GM21515 (cell line): ENCODE data around the gene TBATA.

Experiments
- ATAC-seq: cut with Tn5 transposase; IDR thresholded peaks from one replicate; pipeline ENCODE4 v1.9.1; 2021; ENCODE audit not compliant: unreplicated experiment

Gene TBATA

DNA sequence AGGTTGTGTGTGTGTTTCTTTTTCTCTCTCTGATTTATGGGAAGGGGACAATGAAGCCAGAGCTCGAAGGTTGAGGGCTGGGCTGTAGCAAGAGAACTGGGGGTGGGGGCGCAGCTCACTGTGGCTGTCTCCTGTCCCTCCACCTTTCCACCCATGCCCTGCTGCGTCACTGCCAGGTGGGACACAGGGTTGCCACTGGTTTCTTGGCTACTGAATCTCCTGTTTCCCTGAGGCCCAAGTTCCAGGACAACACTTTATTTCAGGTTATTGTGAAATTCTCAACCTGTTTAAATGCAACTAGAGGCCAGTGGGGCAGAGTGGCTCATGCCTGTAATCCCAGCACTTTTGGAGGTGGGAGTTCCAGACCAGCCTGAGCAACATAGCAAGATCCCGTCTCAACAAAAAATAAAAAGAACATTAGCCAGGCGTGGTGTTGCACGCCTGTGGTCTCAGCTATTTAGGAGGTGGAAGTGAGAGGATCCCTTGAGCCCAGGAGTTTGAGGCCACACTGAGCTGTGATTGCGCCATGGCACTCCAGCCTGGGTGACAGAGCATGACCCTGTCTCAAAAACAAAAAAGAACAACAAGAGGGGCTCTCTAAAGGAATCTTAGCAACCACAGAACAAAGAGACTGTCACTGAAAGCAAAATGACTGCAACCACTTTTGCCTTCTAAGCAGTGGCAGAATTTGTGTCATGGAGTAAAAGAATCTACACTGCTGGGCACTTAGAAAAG lies 22.6 kb downstream of the TBATA start:
- no peak for ATAC-seq

DNA sequence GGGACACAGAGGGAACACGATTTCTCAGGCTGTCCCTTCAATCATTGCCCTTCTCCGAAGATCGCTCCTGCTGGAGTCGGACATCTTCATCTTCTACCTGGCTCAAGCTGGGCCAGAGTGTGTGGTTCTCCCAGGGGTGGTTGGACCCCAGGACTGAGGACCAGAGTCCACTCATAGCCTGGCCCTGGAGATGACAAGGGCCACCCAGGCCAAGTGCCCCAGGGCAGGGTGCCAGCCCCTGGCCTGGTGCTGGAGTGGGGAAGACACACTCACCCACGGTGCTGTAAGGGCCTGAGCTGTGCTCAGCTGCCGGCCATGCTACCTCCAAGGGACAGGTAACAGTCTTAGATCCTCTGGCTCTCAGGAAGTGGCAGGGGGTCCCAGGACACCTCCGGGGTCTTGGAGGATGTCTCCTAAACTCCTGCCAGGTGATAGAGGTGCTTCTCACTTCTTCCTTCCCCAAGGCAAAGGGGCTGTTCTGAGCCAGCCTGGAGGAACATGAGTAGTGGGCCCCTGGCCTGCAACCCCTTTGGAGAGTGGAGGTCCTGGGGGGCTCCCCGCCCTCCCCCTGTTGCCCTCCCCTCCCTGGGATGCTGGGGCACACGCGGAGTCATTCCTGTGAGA lies 23.3 kb downstream of the TBATA start:
- ATAC-seq: no peak

DNA sequence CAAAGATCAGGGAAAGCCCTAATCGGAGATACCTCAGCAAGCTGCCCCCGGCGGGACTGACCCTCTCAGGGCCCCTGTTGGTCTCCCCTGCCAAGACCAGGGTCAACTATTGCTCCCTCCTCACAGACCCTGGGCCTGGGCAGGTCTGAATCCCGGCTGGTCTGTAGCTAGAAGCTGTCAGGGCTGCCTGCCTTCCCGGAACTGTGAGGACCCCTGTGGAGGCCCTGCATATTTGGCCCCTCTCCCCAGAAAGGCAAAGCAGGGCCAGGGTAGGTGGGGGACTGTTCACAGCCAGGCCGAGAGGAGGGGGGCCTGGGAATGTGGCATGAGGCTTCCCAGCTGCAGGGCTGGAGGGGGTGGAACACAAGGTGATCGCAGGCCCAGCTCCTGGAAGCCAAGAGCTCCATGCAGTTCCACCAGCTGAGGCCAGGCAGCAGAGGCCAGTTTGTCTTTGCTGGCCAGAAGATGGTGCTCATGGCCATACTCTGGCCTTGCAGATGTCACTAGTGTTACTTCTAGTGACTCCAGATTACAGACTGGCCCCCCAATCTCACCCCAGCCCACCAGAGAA lies 24.1 kb downstream of the TBATA start:
- no peak for ATAC-seq

DNA sequence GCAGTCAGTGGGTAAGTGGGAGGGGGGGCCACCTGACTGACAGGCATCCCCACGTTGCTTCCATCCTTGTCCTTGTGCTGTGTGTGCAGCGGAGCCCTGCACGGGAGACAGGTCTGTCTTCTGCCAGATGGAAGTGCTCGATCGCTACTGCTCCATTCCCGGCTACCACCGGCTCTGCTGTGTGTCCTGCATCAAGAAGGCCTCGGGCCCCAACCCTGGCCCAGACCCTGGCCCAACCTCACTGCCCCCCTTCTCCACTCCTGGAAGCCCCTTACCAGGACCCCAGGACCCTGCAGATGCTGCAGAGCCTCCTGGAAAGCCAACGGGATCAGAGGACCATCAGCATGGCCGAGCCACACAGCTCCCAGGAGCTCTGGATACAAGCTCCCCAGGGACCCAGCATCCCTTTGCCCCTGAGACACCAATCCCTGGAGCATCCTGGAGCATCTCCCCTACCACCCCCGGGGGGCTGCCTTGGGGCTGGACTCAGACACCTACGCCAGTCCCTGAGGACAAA lies 24.8 kb downstream of the TBATA start:
- ATAC-seq: no peak

DNA sequence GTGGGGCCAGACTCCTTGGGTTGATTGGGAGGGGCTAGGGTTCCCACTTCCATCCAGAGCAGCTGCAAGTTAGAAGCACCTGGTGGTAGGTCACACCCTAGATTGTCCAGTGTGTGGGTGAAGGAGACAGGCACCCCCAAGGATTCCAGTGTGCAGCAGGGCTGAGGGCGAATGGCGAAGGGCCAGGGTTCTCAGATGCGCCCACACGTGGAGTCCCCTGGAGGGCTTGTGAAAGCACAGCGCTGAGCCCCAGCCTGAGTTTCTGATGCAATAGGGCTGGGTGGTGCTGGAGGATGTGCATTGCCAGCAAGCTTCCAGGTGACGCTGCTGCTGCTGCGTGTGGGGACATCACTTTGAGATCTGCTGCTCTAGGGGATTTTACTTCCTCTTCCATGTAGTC lies 25.4 kb downstream of the TBATA start:
- no peak for ATAC-seq

DNA sequence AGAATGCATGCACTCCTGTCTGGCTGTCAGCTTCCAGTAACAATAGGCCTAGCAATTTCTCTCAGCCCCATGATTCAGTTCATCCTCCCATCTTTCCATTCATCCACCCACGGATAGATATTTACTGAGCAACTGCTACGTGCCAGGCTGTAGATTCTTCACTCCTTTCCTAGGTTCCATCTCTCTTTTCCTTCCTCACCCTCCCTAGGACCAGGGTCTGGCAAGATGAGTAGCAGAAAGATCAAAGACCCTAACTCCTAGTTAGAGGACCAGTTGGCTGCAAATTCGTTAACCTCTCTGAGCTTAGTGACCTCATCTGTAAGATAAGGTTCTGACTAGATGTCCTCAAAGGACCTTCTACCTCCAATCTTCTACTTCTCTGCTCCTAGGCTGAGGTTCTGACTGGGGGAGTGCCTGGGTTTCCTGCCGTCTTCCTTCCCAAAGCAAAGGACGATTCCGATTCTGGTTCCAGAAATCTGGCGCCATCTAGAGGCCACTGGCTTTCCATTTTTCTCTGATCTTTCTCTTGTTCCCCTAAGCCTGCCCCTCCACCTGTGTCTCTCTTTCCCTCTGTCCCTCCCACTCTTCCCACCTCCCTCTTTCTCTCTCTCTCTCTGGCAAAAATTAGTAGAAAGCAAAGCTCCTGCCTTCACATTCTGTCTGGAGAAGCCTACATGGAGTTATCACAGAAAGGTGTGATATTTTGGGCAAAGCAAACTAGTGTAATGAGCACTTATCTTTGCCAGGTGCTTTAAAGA lies 26.2 kb downstream of the TBATA start:
- ATAC-seq: no peak

DNA sequence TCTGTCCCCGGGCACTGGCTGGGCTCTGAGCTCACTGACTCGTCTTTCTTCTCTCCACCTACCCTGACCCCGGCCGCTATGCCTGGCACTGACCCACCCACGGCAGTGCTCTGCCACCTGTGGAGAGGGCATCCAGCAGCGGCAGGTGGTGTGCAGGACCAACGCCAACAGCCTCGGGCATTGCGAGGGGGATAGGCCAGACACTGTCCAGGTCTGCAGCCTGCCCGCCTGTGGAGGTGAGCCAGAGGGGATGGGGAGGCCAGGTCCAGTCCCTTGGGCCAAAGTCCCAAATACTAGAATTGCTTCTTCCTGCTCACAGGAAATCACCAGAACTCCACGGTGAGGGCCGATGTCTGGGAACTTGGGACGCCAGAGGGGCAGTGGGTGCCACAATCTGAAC lies 27.3 kb downstream of the TBATA start:
- ATAC-seq: no peak

DNA sequence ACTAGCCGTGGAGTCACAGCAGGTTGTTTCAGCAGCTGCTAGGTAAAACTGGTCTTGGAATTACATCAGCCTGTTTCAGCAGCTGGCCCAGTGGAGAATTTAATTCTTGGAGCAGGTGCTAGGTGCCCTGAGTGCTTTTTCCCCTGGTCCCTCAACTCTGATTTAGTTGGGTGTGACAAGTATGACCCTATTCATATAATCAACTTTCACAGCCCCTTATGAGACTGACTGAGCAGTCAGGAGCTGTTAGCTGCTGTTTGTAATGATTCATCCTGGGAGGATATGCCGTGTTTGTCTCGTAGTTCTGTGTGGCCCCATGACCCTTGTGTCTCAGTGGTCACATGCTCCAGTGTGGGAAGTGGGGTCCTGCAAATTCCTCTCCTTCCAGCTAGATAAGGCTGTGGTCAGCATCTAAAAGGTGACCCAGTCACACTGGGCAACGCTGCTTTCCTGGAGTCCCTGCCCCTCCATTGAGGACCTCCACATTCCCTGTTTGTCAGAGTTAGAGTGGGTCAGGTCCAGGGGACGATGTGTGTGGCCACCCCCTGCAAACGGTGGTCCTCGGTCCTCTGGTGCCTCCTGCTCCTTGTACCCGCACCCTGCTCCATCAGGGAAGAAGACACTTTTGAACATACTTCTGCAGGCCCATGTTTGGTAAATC lies 28.3 kb downstream of the TBATA start:
- ATAC-seq: no peak

DNA sequence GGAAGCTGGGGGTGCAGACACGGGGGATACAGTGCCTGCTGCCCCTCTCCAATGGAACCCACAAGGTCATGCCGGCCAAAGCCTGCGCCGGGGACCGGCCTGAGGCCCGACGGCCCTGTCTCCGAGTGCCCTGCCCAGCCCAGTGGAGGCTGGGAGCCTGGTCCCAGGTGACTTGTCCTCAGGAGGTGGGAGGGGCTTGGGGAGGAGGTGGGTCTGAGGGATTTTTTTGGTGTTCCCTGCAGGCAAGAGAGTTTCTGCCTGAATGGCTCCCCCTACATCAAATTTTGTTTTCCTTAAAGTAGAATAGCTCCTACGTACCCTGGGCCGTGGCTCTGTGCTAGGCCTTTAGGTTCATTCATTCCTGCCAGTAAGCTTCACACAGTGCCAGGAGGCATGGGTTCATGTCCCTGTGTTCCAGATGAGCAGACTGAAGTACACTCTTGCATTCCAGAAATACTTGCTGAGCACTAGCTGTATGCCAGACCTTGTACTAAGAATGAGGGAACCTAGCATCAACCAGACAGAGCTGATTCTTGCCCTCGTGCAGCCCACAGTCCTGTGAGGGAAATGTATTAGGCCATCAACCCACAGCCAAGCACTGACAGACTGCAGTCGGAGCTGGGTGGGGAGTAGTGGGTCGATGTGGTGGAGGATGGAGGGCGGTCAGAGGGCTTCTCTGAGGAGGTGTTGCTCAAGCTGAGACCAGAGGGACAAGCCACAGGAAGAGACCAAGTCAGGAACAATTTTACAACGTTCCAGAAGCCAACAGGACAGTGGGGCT lies 31.1 kb downstream of the TBATA start:
- no peak for ATAC-seq

DNA sequence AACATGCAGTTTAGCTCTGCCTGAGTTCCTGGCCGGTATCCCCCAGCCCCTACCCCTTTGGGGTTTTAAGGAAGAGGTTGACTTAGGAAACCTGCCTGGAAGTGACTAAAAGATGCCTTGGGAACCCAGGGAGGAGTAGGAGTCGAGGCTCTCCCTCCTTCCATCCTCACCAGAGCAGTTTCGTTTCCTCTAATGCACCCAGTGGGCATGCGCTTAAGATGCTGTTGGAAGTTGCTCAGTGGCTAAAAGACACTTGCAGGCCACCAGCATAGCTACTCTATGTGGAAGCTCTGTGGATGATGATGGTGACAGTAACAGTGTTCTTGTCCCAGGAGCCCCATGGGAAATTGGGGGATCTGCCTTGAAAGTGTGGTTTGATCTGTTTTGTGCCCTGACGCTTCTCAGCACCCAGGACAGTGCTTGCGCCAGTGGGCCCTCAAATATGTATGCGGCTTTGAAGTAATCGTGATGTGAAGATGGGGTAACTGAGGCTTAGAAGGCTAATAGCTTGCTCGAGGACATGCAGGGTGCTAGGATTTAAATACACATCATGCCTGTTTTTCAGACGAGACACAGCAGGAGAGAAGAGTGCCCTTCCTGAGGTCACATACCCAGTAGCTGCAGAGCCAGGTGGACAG lies 32.0 kb downstream of the TBATA start:
- no peak for ATAC-seq

DNA sequence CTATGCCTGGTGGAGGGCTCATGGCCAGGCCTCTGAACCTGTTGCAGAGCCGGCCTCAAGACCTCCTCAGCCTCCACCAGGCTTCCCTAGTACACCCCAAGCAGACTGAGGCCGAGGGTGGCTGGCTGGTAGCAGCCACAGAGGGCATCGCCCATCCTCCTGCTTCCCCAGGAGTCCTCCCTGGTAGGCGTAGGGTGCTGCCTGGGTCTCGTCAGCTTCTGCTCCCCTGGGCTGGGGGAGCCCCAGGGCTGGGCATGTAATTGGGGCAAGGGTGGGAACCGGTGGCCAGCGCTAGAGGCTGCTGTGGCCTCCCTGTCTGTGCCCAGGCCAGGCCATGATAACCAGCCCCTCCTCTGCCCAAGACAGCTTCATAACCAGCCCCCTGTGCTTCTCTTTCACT lies 32.6 kb downstream of the TBATA start:
- ATAC-seq: no peak

DNA sequence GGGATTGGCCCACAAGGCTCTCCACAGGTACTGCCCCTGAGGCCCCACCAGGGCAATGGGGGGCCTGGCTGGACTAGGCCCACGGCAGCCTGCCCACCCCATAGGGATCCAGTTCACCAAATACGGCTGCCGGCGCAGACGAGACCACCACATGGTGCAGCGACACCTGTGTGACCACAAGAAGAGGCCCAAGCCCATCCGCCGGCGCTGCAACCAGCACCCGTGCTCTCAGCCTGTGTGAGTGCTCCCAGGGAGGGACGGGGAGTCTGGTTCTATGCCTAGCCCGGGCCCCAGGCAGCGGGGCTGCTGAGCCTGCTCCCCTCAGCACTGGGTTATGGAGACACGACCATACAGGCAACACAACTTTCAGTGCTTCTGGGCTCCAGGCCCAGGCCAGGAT lies 33.2 kb downstream of the TBATA start:
- no peak for ATAC-seq

DNA sequence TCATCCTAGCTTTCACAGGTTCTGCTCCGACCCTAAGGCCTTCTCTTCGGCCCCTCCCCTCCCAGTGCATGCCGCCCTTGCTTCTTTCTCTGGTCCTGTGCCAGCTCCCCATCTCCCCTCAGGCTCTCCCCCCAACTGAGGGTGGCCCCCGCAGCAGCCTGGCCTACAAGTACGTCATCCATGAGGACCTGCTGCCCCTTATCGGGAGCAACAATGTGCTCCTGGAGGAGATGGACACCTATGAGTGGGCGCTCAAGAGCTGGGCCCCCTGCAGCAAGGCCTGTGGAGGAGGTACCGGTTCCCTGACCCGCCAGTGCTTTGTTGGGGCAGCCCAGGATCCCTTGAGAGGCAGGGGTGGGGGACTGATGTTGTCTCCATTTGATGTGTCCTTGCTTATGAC lies 33.8 kb downstream of the TBATA start:
- no peak for ATAC-seq

DNA sequence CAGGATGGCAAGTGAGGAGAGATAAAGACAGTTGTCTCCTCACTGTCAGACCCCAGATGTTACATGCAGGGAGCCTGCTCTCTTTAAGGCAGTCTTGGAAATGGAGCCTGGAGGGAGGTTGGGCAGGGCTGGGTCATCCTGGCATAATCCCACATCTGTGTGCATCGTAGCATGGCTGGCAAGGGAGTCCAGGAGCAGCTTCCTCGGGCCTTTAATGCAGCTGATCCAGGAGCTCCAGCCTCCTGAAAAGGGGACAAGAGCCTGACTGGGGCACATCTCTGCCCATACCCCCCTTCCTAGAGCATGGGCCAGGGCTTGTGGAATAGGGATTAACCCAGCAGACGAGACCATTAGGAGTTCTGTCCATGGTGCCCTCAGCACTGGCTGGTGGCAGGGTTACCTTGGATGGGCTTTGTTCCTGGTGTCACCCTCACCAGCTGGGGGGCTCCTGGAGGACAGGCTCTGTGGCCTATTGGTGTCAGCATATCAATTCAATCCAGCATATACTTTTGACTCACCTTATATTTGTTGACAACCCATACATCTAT lies 34.9 kb downstream of the TBATA start:
- no peak for ATAC-seq

DNA sequence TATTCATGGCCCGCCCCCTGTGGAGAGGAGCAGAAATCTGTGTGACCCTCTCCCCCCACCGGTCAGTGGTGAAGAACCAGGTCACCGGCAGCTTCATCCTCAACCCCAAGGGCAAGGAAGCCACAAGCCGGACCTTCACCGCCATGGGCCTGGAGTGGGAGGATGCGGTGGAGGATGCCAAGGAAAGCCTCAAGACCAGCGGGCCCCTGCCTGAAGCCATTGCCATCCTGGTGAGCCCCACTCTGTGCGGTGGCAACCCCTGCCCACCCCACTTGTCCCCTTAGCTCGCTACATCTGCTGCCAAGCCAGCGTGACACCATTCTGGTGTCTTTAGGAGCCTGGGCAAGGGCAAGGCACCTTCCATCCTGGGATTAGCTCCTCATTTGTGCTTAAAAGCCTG lies 35.4 kb downstream of the TBATA start:
- no peak for ATAC-seq

DNA sequence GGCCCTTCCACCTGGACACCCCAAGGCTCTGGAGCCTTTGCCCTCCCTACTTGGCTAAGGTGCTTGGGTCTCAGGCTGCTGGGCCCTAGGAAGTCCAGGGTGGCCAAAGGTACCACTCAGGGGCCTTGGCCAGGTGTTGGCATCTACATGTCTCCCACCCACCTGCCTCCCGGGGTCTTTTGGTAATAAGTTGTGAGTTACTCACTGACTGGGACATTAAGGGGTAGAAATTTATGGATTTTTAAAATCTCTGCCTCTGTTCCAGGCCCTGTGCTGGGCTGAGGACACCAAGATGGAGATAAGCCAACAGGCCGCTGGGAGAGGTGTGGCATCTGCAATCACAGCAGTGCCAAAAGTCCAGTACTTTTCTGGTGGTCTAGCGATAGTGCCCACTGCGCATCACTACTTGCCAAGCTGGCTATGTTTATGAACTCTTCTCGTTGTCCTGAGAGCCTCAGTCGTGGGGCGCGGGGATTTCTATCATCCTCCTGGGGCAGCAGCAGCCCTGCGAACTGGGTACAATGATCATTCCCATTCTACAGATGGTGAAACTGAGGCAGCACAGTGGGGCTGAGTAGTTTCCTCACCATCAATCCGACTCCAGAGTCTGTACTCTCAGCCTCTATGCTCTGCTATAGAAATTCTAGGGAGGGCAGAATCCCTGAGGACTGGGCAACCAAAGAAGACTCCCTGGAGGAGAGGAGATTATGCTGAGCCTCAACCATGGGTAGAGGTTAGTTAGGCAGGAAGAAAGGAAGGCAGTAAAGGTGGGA lies 36.2 kb downstream of the TBATA start:
- ATAC-seq: no peak

DNA sequence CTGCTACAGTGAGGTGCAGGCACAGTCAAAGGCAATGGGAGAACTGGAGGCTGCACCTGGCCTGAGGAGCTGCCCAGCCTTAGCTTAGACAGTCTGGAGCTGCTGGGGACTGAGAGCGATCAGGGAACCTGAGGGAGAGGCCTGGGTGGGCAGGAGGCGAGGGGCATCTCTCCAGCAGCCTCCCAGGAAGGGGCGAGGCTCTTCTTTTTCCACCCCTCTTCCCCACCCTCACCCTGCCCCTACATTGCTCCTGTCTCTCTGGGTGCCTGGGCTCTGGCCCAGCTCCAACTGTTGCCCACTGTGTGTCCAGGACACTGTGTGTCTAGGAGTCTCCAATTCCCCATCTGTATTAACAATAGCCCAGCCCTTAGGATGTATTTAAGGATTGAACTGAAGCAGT lies 36.9 kb downstream of the TBATA start:
- no peak for ATAC-seq

DNA sequence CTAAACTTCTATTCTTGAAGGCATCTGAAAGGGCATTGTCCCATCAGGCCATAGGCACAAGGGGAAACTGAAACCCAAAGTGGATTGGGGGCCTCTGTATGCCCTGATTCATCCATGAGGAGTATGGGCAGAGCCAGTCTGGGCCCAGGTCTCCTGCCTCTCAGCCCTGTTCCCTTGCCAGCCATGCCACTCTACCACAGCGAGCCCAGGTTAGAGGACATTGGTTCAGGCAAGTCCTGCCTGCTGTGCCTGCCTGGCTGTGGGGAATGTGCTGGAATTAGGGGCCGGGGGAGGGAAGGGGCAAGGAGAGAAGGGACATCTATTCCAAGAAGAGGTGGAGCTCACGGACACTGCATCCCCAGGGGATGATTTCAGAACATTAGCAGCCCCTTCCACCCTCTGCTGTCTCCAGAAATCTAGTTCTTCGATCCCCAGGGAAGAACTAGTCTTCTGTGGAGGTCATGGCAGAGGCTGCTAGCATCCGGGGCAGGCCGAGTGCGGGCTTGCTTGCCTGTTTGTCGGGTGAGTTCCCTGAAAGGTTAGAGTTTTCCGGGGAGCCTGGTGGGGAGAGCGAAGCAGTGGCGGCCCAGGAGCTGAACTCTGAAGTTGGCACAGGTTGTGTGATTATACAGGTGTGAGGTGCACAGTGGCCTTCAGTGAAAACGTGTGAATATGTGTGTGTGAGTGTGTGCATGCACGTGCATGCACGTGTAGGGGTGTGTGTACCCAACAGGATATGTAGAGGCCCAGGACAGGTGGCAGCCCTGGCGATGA lies 37.8 kb downstream of the TBATA start:
- no peak for ATAC-seq
